Kidney (tissue), 14 donors: ENCODE measurements around the gene PLCH1. TPM values are rescaled to one million over a fixed set of nuclear protein-coding genes. Genes with fewer than 3 reads are reported as not detected.

ENCODE experiments used
- DNase-seq, 5 donors: peaks; one replicate each; pipeline ENCODE4 v3.0.0-alpha.2; 2013 to 2020
- FAIRE-seq: peaks from 2 replicates; lab custom pipeline; 2012; peaks lifted over from hg19 to GRCh38; lab: Jason Lieb, UNC
- H3K27ac ChIP-seq, 2 donors: one replicate each; pipeline ENCODE4 v1.7.0; 2013; ENCODE audit warnings: low read depth in 2 of 2, low read length in 2 of 2, inconsistent platforms in 1 of 2
- H3K27me3 ChIP-seq: one replicate; pipeline ENCODE4 v1.7.1; 2013; ENCODE audit warnings: low read length, inconsistent platforms; ENCODE audit not compliant: control insufficient read depth, insufficient read depth
- H3K36me3 ChIP-seq, 3 donors: one replicate each; pipeline versions ENCODE4 v1.7.0 to v1.7.1; 2013; ENCODE audit warnings: low read length in 3 of 3, control low read depth in 1 of 3, inconsistent platforms in 1 of 3; ENCODE audit not compliant: insufficient read depth in 3 of 3, control insufficient read depth in 2 of 3
- H3K4me1 ChIP-seq, 3 donors: one replicate each; pipeline versions ENCODE4 v1.7.0 to v1.7.1; 2013; ENCODE audit warnings: low read length in 3 of 3, inconsistent platforms in 1 of 3, low read depth in 1 of 3; ENCODE audit not compliant: control insufficient read depth in 2 of 3, insufficient read depth in 2 of 3
- H3K4me3 ChIP-seq, 3 donors: one replicate each; pipeline versions ENCODE4 v1.7.0 to v1.8.1; 2013; ENCODE audit warnings: low read length in 3 of 3, control low read depth in 1 of 3, inconsistent platforms in 1 of 3
- H3K9ac ChIP-seq, 3 donors: one replicate each; pipeline versions ENCODE4 v1.7.0 to v1.7.1; 2013; ENCODE audit warnings: low read length in 3 of 3, control low read depth in 1 of 3, inconsistent platforms in 1 of 3
- H3K9me3 ChIP-seq, 3 donors: one replicate each; pipeline versions ENCODE4 v1.7.0 to v1.7.1; 2013; ENCODE audit warnings: low read length in 3 of 3, control low read depth in 1 of 3, inconsistent platforms in 1 of 3; ENCODE audit not compliant: control insufficient read depth in 2 of 3, insufficient read depth in 1 of 3
- intact Hi-C: fragments of 100-400 bp; cut with DNase I; formaldehyde crosslinking; loops from one replicate; pipeline ENCODE4 v1.11.1; 2022
- polyA plus RNA-seq: library from polyadenylated mRNA; stranded (reverse); fragments of 350-450 nt; fragmentation: Illumina TruSeq; extraction: RNeasy Lipid Tissue Mini Kit (QIAGEN cat#74804); gene quantifications from one replicate; pipeline ENCODE4 v1.2.3, GENCODE V29; 2014; ENCODE audit warnings: low read depth, low replicate concordance; ENCODE audit not compliant: insufficient read depth
- total RNA-seq: library from RNA; stranded (reverse); fragmentation: NEBNext Ultra II Directional; extraction: Animal tissue kit (Norgen Biotek cat#: 25700); gene quantifications from one replicate; pipeline ENCODE4 v1.2.1, GENCODE V29; 2021
- TF ChIP-seq, protein P1 (sequence below): IDR thresholded peaks from 3 replicates; pipeline ENCODE4 v1.5.1; 2012; ENCODE audit warnings: mild to moderate bottlenecking, moderate library complexity, borderline replicate concordance; ENCODE audit not compliant: insufficient read depth; ENCODE audit errors: extremely low read depth
- donor health status: control.
- donor health status: control.
- donor health status: control.
- donor health status: control.
- donor health status: control.
- donor health status: DM: yes; HTN: yes; CAD: no.
- donor health status: Normal renal cell carcinoma (clear cell type).

Gene PLCH1
- total and polyA plus RNA-seq, 2 donors from 2014 or later, result 1.6 to 9.6 TPM

DNA sequence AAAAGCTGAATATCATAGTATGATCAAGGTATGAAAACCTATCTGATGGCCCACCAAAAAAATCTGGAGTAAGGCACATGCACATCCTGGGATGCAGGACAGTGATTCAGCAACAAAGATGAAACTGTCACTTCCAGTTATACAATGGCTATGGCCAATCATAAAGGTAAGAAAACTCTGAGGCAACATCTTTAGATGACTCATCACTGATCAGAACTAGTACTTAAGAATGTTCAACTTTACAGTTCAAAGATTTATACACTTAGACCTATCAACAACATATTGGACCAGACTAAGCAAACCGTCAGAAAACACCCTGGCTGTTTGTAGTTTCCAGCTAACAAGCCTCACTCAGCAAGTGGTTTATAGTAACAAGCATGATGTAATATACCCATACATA lies 21.3 kb upstream of the PLCH1 start:
- DNase-seq (no peak), FAIRE-seq (no peak)
- H3K36me3 ChIP-seq, result peaks cover 0 to 2% (median 0%) of the 10 kb centered on the region in 3 donors
- H3K27me3 ChIP-seq, result no peaks in the 10 kb centered on the region
- TF ChIP-seq, protein P1, sequence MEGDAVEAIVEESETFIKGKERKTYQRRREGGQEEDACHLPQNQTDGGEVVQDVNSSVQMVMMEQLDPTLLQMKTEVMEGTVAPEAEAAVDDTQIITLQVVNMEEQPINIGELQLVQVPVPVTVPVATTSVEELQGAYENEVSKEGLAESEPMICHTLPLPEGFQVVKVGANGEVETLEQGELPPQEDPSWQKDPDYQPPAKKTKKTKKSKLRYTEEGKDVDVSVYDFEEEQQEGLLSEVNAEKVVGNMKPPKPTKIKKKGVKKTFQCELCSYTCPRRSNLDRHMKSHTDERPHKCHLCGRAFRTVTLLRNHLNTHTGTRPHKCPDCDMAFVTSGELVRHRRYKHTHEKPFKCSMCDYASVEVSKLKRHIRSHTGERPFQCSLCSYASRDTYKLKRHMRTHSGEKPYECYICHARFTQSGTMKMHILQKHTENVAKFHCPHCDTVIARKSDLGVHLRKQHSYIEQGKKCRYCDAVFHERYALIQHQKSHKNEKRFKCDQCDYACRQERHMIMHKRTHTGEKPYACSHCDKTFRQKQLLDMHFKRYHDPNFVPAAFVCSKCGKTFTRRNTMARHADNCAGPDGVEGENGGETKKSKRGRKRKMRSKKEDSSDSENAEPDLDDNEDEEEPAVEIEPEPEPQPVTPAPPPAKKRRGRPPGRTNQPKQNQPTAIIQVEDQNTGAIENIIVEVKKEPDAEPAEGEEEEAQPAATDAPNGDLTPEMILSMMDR, result no peak
- no peak overlapping the region for H3K4me3 ChIP-seq
- peaks cover 0 to 4% (median 0%) of the 10 kb centered on the region in 3 donors for H3K9me3 ChIP-seq
- no peaks in the 10 kb centered on the region for H3K4me1 ChIP-seq
- intact Hi-C loops, result no loop called here
- no peak overlapping the region for H3K9ac ChIP-seq
- no peak overlapping the region for H3K27ac ChIP-seq

DNA sequence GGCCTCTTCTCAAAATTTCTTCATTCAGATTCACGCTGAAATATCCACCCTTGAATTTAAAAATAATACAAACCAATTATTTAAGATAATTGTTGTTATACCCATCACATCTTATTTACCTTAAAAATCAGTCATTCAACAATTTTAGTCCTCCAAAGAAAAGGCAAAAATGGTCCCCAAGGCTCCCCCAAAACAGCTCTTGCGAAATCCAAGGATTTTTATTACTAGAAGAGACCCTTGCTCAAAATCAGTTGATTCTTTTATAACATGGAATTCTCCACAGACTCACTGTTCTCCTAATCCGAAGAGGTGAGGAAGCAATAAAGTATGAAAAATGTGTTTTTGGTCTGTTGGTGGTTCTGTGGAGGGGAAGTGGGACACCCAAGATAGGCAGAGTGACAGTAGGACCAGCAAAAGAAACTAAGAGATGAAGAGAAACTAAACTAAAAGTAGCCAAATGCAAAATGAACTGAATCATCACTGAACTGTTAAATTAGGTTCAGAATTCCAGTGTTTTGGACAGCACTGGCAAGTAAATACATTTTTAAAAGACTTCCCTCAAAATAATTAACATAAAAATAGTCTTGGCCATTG lies 19.1 kb upstream of the PLCH1 start:
- H3K36me3 ChIP-seq, result peaks cover 0 to 2% (median 0%) of the 10 kb centered on the region in 3 donors
- no peak overlapping the region for H3K9ac ChIP-seq
- H3K9me3 ChIP-seq, result no peaks in the 10 kb centered on the region
- no peaks in the 10 kb centered on the region for H3K4me1 ChIP-seq
- no peak for DNase-seq
- TF ChIP-seq, protein P1, result no peak
- H3K4me3 ChIP-seq, result no peak overlapping the region
- H3K27me3 ChIP-seq, result no peaks in the 10 kb centered on the region
- no peak for FAIRE-seq
- intact Hi-C loops, result no loop called here
- no peak overlapping the region for H3K27ac ChIP-seq

DNA sequence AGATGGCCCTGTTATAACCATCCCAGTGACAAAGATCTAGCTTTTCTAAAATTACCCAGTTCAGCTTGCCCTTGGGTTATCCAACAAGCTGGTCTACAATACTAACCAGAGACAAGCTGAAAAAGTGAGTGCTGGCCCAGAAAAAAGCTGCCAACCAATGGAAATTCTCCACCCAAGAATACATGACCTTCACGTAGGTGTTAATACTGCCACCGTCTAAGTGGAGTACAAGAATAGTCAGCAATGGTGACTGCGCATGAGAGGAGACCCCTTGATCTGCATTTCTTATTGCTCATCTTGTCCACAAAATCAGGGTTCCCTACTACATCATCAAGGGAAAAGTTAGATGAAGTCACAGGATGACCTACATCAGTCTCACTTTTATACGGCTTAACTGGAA lies 15.8 kb upstream of the PLCH1 start:
- H3K36me3 ChIP-seq, result no peaks in the 10 kb centered on the region
- no peak overlapping the region for H3K27ac ChIP-seq
- intact Hi-C loops, result no loop called here
- no peak overlapping the region for H3K4me3 ChIP-seq
- H3K9ac ChIP-seq, result no peak overlapping the region
- no peaks in the 10 kb centered on the region for H3K27me3 ChIP-seq
- H3K4me1 ChIP-seq, result no peaks in the 10 kb centered on the region
- DNase-seq (no peak), FAIRE-seq (no peak)
- H3K9me3 ChIP-seq, result no peaks in the 10 kb centered on the region
- TF ChIP-seq, protein P1, result no peak

DNA sequence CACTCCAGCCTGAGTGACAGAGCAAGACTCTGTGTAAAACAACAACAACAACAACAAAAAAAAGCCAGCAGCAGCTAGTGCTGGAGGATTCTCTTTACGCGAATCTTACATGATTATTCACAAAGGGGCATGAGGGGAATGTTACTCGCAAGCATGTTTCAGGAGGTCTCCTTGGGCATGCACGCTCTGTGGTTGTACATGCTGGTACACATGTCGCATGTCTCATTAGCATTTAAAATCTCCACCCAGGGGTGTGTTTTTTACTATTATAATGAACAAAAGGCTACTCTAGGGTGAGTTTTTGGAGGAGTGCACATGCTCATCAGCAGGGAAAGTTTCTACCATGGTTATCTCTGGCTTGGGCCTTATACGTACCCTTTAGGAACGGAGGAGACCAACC lies 12.7 kb upstream of the PLCH1 start:
- H3K36me3 ChIP-seq, result no peaks in the 10 kb centered on the region
- no peak overlapping the region for H3K9ac ChIP-seq
- DNase-seq (no peak), FAIRE-seq (no peak)
- TF ChIP-seq, protein P1, result no peak
- H3K4me1 ChIP-seq, result no peaks in the 10 kb centered on the region
- intact Hi-C loops, result no loop called here
- H3K27ac ChIP-seq, result no peak overlapping the region
- H3K27me3 ChIP-seq, result no peaks in the 10 kb centered on the region
- no peak overlapping the region for H3K4me3 ChIP-seq
- no peaks in the 10 kb centered on the region for H3K9me3 ChIP-seq
